Measurements from ENCODE around the gene CCDC121. TPM values are rescaled to one million over a fixed set of nuclear protein-coding genes. Genes with fewer than 3 reads are reported as not detected.

Gene CCDC121
- total RNA-seq: 1.3 TPM

DNA sequence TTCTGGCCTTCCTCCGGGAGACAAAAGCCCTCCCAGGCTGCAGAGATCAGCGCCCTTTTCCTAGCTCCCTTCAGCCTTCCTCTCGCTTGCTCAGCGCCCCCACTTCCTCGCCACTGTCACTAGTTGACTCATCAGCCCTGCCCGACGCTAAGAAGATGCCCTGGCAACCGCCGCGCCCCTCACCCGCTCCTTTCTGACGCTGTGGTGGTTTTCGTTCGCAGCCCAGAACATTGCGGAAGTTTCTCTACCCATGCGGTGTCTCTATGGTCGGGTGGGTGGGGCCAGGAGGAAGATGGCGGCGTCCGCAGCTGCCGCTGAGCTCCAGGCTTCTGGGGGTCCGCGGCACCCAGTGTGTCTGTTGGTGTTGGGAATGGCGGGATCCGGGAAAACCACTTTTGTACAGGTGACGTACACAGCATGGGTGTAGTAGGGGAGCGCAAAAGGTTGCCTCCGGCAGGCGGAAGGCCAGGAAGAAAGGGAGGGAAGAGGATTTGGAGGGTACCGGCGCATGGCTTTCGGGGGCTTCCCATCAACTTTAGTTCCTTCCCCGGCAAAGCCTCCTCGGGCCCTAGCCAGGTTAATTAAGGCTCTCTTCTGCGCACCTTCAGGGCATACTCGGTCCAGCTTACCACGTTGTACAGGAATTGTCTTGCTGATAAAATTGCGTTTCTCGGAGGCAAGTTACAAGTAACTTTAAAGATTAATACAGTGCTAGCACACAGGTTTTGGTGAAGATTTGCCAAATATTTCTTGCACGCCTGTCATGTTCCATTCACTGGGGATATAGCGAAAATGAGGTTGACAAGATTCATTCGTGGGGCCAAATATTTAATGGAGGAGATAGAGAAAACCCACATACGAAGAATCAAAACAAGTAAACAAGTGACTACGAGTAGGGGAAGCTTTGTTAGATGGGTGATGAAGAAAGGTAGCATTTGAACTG lies at the start of gene CCDC121, which contains the start of gene GPN1:
Gene CCDC121 (minus strand): TSS at position 246 of the 943 bp plus-strand sequence. CDS start 1,213 bp downstream, outside the sequence.
Gene GPN1 (plus strand): TSS at position 284 of the 943 bp plus-strand sequence. CDS start 9 bp downstream, at position 293.
- ATAC-seq: peak; percentile 91

GRCh38 chr2:27672723-27673486 lies 44.1 kb upstream of the CCDC121 start:
- ATAC-seq: no peak

DNA sequence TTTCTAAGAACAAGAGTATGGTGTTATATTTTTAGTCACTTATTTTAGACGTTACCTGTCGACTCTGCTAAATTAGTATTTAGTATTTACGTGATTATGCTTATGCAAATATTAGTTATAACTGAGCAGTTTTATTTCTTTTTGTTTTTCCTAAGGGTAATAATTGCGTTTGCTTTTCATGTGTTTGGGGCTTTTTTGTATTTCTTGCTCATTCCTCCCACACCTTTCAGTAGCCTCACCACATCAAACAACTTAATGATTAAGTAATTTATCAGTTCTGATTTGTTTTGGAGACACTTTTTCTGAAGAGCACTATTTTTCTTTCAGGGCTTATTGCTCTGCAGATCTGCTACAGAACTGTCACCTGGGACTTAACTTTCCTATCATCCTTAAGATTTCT lies 42.4 kb upstream of the CCDC121 start:
- ATAC-seq: no peak

DNA sequence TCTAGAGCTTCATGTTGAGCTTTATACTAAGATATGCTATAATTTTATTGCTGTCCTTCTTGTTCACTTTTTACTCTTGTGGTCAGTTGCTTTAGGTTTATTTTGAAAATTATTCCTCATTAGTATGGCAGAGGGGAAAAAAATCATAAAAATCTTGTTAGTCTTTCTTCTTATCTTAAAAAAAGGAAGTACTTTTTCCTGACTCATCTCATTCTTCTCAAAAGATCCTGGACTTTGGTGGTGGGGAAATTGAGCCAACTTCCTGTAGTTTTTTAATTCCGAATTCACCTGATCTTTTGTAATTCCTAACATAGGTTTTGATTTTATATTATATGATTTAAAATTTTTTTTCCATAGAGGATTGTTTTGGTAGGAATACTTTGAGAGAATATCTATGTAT lies 38.6 kb upstream of the CCDC121 start:
- ATAC-seq: no peak

DNA sequence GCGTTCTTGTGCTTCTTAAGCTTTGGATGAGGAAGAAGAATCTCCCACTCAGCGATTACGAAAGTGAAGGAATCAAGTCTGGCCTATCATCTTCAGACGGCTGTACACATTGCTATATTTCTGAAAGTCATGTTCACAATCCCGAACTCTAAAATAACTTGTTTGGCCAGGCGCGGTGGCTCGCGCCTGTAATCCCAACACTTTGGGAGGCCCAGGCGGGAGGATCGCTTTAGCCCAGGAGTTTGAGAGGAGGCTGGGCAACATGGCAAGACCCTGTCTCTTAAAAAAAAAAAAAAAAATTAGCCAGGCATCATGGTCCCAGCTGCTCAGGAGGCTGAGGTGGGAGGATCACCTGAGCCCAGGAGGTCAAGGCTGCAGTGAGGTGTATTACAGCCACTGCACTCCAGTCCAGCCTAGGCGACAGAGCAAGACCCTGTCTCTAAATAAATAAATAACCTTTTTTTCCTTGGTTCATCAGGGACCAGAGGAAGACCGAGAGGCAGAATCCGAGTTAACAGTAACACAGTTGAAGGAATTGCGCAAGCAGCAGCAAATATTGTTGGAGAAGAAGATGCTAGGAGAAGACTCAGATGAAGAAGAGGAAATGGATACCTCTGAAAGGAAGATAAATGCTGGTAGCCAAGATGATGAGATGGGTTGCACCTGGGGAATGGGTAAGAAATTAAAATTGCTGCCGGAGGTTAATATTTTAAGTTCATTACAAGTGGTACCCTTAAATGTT lies 36.0 kb upstream of the CCDC121 start:
- ATAC-seq: no peak

DNA sequence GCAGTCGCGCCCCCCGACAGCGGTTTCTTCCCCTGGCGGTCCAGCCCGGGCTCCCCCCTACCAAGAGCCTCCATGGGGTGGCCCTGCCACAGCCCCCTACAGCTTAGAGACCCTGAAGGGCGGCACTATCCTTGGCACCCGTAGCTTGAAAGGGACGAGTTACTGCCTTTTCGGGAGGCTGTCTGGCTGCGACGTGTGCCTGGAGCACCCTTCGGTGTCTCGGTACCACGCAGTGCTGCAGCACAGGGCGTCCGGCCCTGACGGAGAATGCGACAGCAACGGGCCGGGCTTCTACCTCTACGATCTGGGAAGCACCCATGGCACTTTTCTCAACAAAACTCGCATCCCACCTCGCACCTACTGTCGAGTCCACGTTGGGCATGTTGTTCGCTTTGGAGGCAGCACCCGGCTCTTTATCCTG lies 35.4 kb upstream of the CCDC121 start:
- peak; percentile 39 for ATAC-seq

DNA sequence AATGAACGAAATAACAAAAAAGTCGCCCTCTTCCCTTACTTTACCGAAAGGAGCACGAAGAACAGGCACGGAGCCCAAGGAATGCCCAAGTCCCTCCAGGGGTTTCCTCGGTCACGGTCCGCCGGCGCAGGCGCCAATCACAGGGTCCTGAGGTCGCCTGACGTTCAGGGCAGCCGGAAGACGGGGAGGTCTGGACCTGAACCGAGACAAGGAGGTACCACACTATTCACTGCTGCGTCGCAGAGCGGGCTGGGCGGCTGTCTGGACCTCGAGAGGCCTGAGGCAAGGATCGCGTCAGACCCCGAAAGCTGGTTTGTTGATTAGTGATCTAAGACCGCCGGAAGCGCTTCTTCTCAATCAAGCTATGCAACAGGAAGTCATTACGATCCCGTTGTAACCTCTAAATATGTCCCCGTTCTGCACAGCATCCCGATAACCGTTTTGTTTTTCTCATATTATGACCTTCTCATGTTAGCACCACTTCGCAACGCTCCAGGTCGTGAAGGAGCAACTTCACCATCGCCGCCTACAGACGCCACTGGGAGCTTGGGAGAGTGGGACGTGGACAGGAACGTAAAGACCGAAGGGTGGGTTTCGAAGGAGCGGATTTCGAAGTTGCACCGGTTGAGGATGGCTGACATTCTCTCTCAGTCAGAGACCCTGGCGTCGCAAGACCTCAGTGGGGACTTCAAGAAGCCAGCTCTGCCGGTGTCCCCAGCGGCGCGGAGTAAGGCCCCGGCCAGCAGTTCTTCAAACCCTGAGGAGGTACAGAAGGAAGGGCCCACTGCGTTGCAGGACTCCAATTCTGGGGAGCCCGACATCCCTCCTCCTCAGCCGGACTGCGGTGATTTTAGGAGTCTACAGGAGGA lies 34.7 kb upstream of the CCDC121 start, which contains the start of the genes SLC4A1AP and SUPT7L:
Gene SLC4A1AP (plus strand): TSS at position 605 of the 869 bp plus-strand sequence. CDS start 26 bp downstream, at position 631.
Gene SUPT7L (minus strand): TSS at position 330 of the 869 bp plus-strand sequence. CDS start 1,422 bp downstream, outside the sequence.
- peak; percentile 78 for ATAC-seq

DNA sequence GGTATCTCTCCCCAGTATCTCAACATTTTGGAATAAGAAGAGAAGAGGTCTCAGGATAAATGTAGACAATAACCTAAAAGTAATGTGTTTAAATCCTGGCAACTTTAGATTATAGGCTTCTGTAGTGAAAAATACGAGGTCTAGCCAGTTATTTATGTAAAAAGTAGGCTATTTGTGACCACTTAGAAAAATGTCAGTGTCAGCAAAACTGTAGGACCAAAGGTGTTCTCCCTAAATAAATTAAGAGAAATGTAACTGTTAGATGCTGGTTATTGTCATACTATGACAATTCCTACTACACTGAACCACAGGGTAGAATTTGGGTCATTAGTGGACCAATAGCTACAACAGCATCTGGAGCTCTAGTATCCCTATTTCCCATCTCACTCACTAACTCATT lies 32.6 kb upstream of the CCDC121 start:
- no peak for ATAC-seq

- ATAC-seq: peak; percentile 63
These were observed 26.5 kb upstream of the CCDC121 start for GRCh38 chr2:27655155-27655951.

DNA sequence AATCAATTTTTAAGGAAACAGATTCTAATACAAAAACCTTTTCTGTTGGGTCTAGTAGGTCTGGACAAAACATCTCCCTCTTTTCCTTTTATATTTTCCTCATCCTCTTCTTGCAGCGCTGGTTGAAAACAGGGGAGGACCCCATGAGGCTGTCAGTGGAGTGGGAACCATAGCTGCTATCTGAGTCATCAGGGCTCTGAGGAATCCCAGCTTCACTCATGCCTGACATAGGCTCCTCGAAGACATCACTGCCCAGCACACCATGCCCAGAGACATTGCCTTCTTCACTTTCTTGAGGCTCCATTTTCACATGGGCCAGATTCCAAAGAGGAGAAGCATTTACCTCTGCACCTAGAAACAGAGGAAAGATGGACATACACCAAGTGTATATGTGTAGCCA lies 24.6 kb upstream of the CCDC121 start:
- ATAC-seq: no peak

GRCh38 chr2:27652790-27653189 lies 24.0 kb upstream of the CCDC121 start:
- no peak for ATAC-seq

- no peak for ATAC-seq
These were observed 23.5 kb upstream of the CCDC121 start for GRCh38 chr2:27652341-27652740.

GRCh38 chr2:27651056-27651455 lies 22.2 kb upstream of the CCDC121 start:
- no peak for ATAC-seq

DNA sequence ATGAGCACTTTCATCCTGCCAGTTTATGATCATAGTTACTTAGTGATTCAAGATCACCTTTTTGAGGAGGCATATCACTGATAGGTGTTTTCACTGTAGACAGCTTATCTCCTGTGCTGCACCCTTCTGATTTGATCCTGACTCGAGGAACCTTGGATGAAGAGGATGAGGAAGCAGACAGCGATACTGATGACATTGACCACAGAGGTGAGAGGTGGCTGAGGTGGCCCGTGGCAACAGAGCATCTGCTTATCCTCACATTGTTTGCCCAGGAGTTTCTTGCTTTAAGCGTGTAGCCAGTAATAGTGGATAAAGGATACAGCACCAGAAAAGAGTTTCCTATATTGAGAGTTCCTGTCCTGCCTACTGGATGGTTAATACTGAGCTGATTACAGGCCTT lies 18.9 kb upstream of the CCDC121 start:
- no peak for ATAC-seq

GRCh38 chr2:27647289-27647688 lies 18.5 kb upstream of the CCDC121 start:
- ATAC-seq: no peak

DNA sequence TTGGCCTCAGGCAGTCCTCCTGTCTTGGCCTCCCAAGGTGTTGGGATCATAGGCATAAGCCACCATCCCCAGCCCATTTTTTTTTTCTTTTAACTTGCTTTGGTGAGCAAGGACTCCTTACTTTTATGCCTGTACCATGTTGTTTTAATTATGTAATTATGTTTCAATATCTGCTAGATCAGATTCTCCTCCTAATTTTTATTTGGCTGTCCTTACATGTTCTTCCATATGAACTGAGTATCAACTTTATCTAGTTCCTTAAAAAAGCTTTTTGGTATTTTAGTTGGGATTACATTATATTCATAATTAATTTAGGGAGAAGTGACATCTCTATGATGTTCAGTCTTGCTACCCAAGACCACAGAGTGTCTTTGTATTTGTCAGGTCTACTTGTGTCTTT lies 16.4 kb upstream of the CCDC121 start:
- ATAC-seq: no peak

GRCh38 chr2:27640722-27641245 lies 12.0 kb upstream of the CCDC121 start:
- no peak for ATAC-seq

GRCh38 chr2:27638709-27639108 lies 9.9 kb upstream of the CCDC121 start:
- ATAC-seq: no peak

DNA sequence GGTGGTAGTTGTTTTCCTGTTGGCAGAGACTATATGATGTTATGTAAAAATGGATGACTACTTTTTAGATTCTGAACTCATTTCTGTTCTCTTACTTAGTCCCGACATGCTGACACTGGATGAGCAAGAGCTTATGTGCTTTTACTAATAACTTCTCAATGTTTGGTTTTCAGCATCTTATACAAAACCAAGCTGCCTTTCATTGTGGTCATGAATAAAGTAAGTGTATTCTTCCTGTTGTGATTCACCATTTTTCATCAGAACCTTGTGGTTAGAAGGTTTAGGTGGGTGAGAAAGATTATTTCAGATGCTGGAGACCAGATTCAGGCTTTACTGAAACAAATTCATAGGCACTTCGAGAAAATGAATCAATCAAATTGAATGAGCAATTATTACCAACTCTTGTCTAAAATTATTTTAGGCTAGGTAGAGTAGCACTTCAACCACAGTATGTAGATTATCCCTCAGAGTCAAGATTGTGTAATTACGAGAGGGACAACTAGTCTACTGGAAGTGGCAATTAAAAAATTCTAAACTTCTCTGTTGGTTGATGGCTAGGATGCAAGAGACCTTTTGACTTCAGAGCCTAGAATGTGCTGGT lies 9.3 kb upstream of the CCDC121 start:
- peak; percentile 62 for ATAC-seq

DNA sequence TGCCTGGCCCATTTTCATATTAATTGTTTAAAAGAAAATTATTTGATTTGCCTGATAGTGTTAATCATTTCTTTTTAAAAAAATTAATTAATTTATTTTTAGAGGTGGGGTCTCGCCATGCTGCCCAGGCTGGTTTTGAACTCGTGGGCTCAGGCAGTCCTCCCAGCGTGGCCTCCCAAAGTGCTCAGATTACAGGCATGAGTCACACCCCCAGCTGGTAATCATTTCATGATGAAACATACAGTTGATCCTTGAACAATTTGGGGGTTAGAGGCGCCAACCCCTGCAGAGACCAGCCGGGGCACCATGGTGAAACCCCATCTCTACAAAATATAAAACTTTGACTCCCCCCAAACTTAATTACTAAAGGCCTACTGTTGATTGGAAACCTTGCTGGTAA lies 8.0 kb upstream of the CCDC121 start:
- no peak for ATAC-seq
